Caco-2 (cell line): ENCODE measurements around the gene AKT2. TPM values are rescaled to one million over a fixed set of nuclear protein-coding genes. Genes with fewer than 3 reads are reported as not detected.

Source experiments
- BruUV-seq: library from RNA; stranded (reverse); fragments of 400-500 nt; replicated peaks from 2 replicates; lab custom pipeline; 2021; lab: Mats Ljungman, UMichigan
- CTCF ChIA-PET: fragments of 300-600 bp; sonication (Branson Sonifier 250); formaldehyde crosslinking; loops from one replicate; lab custom pipeline; 2022; ENCODE audit warnings: antibody characterized with exemption; lab: Charles Lee
- POLR2A ChIA-PET: fragments of 300-600 bp; sonication (Branson Sonifier 250); formaldehyde crosslinking; loops from one replicate; lab custom pipeline; 2022; ENCODE audit warnings: antibody characterized with exemption; lab: Charles Lee
- DNase-seq, 2 experiments: peaks; one replicate each; pipeline versions ENCODE4 v3.0.0 to v3.0.0-alpha.2; 2020 to 2022
- H3K27me3 ChIP-seq: replicated peaks from 2 replicates; pipeline ENCODE4 v1.6.0; 2011; ENCODE audit warnings: low read length; ENCODE audit not compliant: control insufficient read depth, insufficient read depth
- H3K36me3 ChIP-seq: 2 replicates; pipeline ENCODE4 v1.5.1; 2011; ENCODE audit warnings: low read length; ENCODE audit not compliant: control insufficient read depth, insufficient read depth
- H3K4me1 ChIP-seq: fragments of 250-450 bp; sonication (Bioruptor Pico); 2 replicates; pipeline ENCODE4 v1.5.1; 2020; ENCODE audit warnings: mild to moderate bottlenecking
- H3K4me3 ChIP-seq: 2 replicates; pipeline ENCODE4 v1.5.1; 2011; ENCODE audit warnings: low read depth, mild to moderate bottlenecking, control low read depth, low read length
- H3K9me3 ChIP-seq: fragments of 250-450 bp; sonication (Bioruptor Pico); 2 replicates; pipeline ENCODE4 v1.5.1; 2020; ENCODE audit warnings: mild to moderate bottlenecking, moderate library complexity
- H3K27ac Mint-ChIP-seq: one replicate; pipeline ENCODE4 v1.8.0; 2022; ENCODE audit warnings: mixed read lengths; ENCODE audit not compliant: unreplicated experiment
- H3K27me3 Mint-ChIP-seq: one replicate; pipeline ENCODE4 v1.8.0; 2022; ENCODE audit warnings: mixed read lengths; ENCODE audit not compliant: insufficient read depth, unreplicated experiment
- H3K36me3 Mint-ChIP-seq: one replicate; pipeline ENCODE4 v1.8.0; 2022; ENCODE audit warnings: mild to moderate bottlenecking, mixed read lengths; ENCODE audit not compliant: insufficient read depth, unreplicated experiment
- H3K4me1 Mint-ChIP-seq: one replicate; pipeline ENCODE4 v1.8.0; 2022; ENCODE audit warnings: low read depth, mixed read lengths; ENCODE audit not compliant: unreplicated experiment
- H3K4me3 Mint-ChIP-seq: one replicate; pipeline ENCODE4 v1.8.0; 2022; ENCODE audit warnings: mild to moderate bottlenecking, moderate library complexity, mixed read lengths; ENCODE audit not compliant: unreplicated experiment
- H3K9me3 Mint-ChIP-seq: one replicate; pipeline ENCODE4 v1.8.0; 2022; ENCODE audit warnings: mixed read lengths; ENCODE audit not compliant: unreplicated experiment
- CTCF ChIP-seq, 2 experiments: fragments of 200-600 bp in 1 of 2; IDR thresholded peaks; 1 replicate in 1 of 2; 2 replicates in 1 of 2; pipeline versions ENCODE4 v1.5.1 to v1.8.0; 2011 to 2022; ENCODE audit warnings: antibody characterized with exemption in 1 of 2, control low read depth in 1 of 2, inconsistent platforms in 1 of 2, low read depth in 1 of 2, low read length in 1 of 2, mild to moderate bottlenecking in 1 of 2, moderate library complexity in 1 of 2; ENCODE audit not compliant: insufficient read depth in 1 of 2, severe bottlenecking in 1 of 2, unreplicated experiment in 1 of 2
- intact Hi-C: fragments of 100-400 bp; cut with micrococcal nuclease; formaldehyde crosslinking; loops from one replicate; pipeline ENCODE4 v1.10.0; 2022; ENCODE audit not compliant: unreplicated experiment
- total RNA-seq: library from RNA; stranded (reverse); gene quantifications from 2 replicates; pipeline ENCODE4 v1.2.3, GENCODE V29; 2022

The AKT2 gene
- total RNA-seq, 1 experiment from 2014 or later: 169 TPM

DNA sequence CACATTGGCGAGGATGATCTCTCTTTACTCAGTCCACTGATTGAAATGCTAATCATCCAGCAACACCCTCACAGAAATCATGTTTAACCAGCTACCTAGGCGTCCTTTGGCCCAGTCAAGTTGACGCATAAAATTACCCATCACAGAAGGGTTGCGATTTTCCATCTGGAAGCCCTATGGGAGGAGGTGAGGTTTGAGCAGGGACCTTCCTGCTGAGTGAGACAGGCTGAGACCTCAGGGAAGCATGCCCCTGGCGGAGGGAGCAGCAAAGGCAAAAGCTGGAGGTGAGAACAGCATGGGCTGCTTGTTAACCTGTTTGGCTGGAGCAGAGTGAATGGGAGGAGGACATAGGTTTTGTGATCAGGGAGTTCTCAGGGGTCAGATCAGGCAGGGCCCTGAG is 74.3 kb downstream of the AKT2 start:
- DNase-seq: no peak
- no peak overlapping the region for H3K4me3 ChIP-seq
- H3K36me3 ChIP-seq: no peaks in the 10 kb centered on the region; the same call in 1 of the 2 replicates
- no peak overlapping the region for H3K4me3 Mint-ChIP-seq
- no peak for TF ChIP-seq CTCF (IDR thresholded peaks at IDR 0.05; ENCODE audit: insufficient read depth in 1 of 2, low read depth in 1 of 2, low read length in 1 of 2, severe bottlenecking in 1 of 2, unreplicated experiment in 1 of 2)
- intact Hi-C loops: no loop called here
- POLR2A ChIA-PET: no interaction called here
- no peaks in the 10 kb centered on the region for H3K9me3 Mint-ChIP-seq
- no TSS peak for BruUV-seq
- no peaks in the 10 kb centered on the region for H3K27me3 ChIP-seq
- no peaks in the 10 kb centered on the region for H3K27me3 Mint-ChIP-seq
- no peak overlapping the region for H3K27ac Mint-ChIP-seq
- CTCF ChIA-PET: no interaction called here
- H3K4me1 Mint-ChIP-seq: no peaks in the 10 kb centered on the region
- H3K9me3 ChIP-seq: no peaks in the 10 kb centered on the region
- no peaks in the 10 kb centered on the region for H3K36me3 Mint-ChIP-seq
- no peaks in the 10 kb centered on the region for H3K4me1 ChIP-seq

- H3K27me3 Mint-ChIP-seq: no peaks in the 10 kb centered on the region
- intact Hi-C loops: no loop called here
- CTCF ChIA-PET: no interaction called here
Observed at GRCh38 chr19:40208602-40209001, 76.5 kb downstream of the AKT2 start.

DNA sequence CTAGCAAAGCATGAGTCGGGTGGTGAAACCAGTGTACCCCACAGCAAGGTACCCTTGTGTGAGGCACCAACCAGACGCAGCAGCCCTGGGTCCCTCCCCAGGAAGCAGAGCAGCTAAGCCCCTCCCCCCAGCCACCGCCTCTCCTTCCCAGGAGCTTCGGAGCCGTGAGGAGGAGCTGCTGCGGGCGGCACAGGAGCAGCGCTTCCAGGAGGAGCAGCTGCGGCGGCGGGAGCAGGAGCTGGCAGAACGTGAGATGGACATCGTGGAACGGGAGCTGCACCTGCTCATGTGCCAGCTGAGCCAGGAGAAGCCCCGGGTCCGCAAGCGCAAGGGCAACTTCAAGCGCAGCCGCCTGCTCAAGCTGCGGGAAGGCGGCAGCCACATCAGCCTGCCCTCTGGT is 79.4 kb downstream of the AKT2 start:
- H3K36me3 Mint-ChIP-seq: no peaks in the 10 kb centered on the region
- ChIA-PET CTCF (no interaction called here), POLR2A (interaction anchor here (0.6 kb wide), 1 partner anchor 1372 kb away, joined by 3 read pairs; no protein-coding TSS in a partner anchor)
- H3K4me3 Mint-ChIP-seq: no peak overlapping the region
- no peak overlapping the region for H3K27ac Mint-ChIP-seq
- Histone ChIP-seq H3K36me3 (no peaks in the 10 kb centered on the region; the same call in 1 of the 2 replicates), H3K4me3 (no peak overlapping the region), H3K27me3 (no peaks in the 10 kb centered on the region), H3K9me3 (no peaks in the 10 kb centered on the region), H3K4me1 (no peaks in the 10 kb centered on the region)
- H3K9me3 Mint-ChIP-seq: no peaks in the 10 kb centered on the region
- intact Hi-C loops: no loop called here
- BruUV-seq: no TSS peak
- no peaks in the 10 kb centered on the region for H3K4me1 Mint-ChIP-seq
- no peak for DNase-seq
- H3K27me3 Mint-ChIP-seq: no peaks in the 10 kb centered on the region
- TF ChIP-seq CTCF (IDR thresholded peaks at IDR 0.05; ENCODE audit: insufficient read depth in 1 of 2, low read depth in 1 of 2, low read length in 1 of 2, severe bottlenecking in 1 of 2, unreplicated experiment in 1 of 2): no peak

More at GRCh38 chr19:40208602-40209001, 76.5 kb downstream of the AKT2 start:
- Histone ChIP-seq H3K4me1 (no peaks in the 10 kb centered on the region), H3K27me3 (no peaks in the 10 kb centered on the region), H3K4me3 (no peak overlapping the region), H3K36me3 (no peaks in the 10 kb centered on the region; the same call in 1 of the 2 replicates), H3K9me3 (no peaks in the 10 kb centered on the region)
- no peak for DNase-seq
- no peaks in the 10 kb centered on the region for H3K9me3 Mint-ChIP-seq
- POLR2A ChIA-PET: no interaction called here
- no peaks in the 10 kb centered on the region for H3K36me3 Mint-ChIP-seq
- H3K27ac Mint-ChIP-seq: no peak overlapping the region
- no peak overlapping the region for H3K4me3 Mint-ChIP-seq
- no peak for TF ChIP-seq CTCF (IDR thresholded peaks at IDR 0.05; ENCODE audit: insufficient read depth in 1 of 2, low read depth in 1 of 2, low read length in 1 of 2, severe bottlenecking in 1 of 2, unreplicated experiment in 1 of 2)
- no TSS peak for BruUV-seq
- H3K4me1 Mint-ChIP-seq: no peaks in the 10 kb centered on the region
